Parathyroid adenoma (tissue), 2 donors: ENCODE measurements around the gene ARFGAP1.

ENCODE experiments used
- H2AFZ ChIP-seq: fragments of 300-600 bp; sonication (generic); one replicate; pipeline ENCODE4 v1.7.0; 2017; ENCODE audit warnings: antibody characterized with exemption, mild to moderate bottlenecking
- H3K27ac ChIP-seq: fragments of 300-600 bp; sonication (generic); one replicate; pipeline ENCODE4 v1.7.0; 2017
- H3K27me3 ChIP-seq: fragments of 300-600 bp; sonication (generic); one replicate; pipeline ENCODE4 v1.7.0; 2017; ENCODE audit warnings: low read length; ENCODE audit not compliant: control insufficient read depth, insufficient read depth
- H3K36me3 ChIP-seq: fragments of 300-600 bp; sonication (generic); one replicate; pipeline ENCODE4 v1.7.0; 2017; ENCODE audit warnings: low read length; ENCODE audit not compliant: control insufficient read depth, insufficient read depth
- H3K4me1 ChIP-seq: fragments of 300-600 bp; sonication (generic); one replicate; pipeline ENCODE4 v1.7.0; 2017; ENCODE audit warnings: control low read depth
- H3K4me2 ChIP-seq: fragments of 300-600 bp; sonication (generic); one replicate; pipeline ENCODE4 v1.7.0; 2017; ENCODE audit warnings: low read length
- H3K4me3 ChIP-seq: fragments of 300-600 bp; sonication (generic); one replicate; pipeline ENCODE4 v1.7.0; 2017; ENCODE audit warnings: low read depth, low read length
- H3K79me2 ChIP-seq: fragments of 300-600 bp; sonication (generic); one replicate; pipeline ENCODE4 v1.7.0; 2017; ENCODE audit warnings: control low read depth
- H3K9ac ChIP-seq: fragments of 300-600 bp; sonication (generic); one replicate; pipeline ENCODE4 v1.7.0; 2017; ENCODE audit warnings: mild to moderate bottlenecking
- H3K9me3 ChIP-seq: fragments of 300-600 bp; sonication (generic); one replicate; pipeline ENCODE4 v1.7.0; 2017; ENCODE audit warnings: low read length; ENCODE audit not compliant: control insufficient read depth
- CTCF ChIP-seq: fragments of 300-600 bp; sonication (generic); IDR thresholded peaks from one replicate; pipeline ENCODE4 v1.7.0; 2017; ENCODE audit warnings: antibody characterized with exemption, mild to moderate bottlenecking
- donor health status: primary hyperparathyroidism.

Gene ARFGAP1

GRCh38 chr20:63293456-63293855, 20.8 kb downstream of the ARFGAP1 start:
- H3K9me3 ChIP-seq, result no peaks in the 10 kb centered on the region
- no peak for TF ChIP-seq CTCF
- H3K4me2 ChIP-seq, result no peak overlapping the region
- H3K27me3 ChIP-seq, result no peaks in the 10 kb centered on the region
- no peak overlapping the region for H3K9ac ChIP-seq
- no peaks in the 10 kb centered on the region for H3K79me2 ChIP-seq
- H3K4me3 ChIP-seq, result no peak overlapping the region
- H3K36me3 ChIP-seq, result no peaks in the 10 kb centered on the region
- H3K27ac ChIP-seq, result no peak overlapping the region
- no peaks in the 10 kb centered on the region for H3K4me1 ChIP-seq
- no peak overlapping the region for H2AFZ ChIP-seq

- no peaks in the 10 kb centered on the region for H3K9me3 ChIP-seq
- no peak overlapping the region for H3K27ac ChIP-seq
- no peaks in the 10 kb centered on the region for H3K4me1 ChIP-seq
- H3K36me3 ChIP-seq, result no peaks in the 10 kb centered on the region
- no peak overlapping the region for H2AFZ ChIP-seq
- H3K4me2 ChIP-seq, result no peak overlapping the region
- no peaks in the 10 kb centered on the region for H3K27me3 ChIP-seq
- TF ChIP-seq CTCF, result no peak
- H3K79me2 ChIP-seq, result no peaks in the 10 kb centered on the region
- no peak overlapping the region for H3K4me3 ChIP-seq
- H3K9ac ChIP-seq, result no peak overlapping the region
Observed at GRCh38 chr20:63293871-63294535, 21.4 kb downstream of the ARFGAP1 start.

GRCh38 chr20:63294536-63294900, 21.9 kb downstream of the ARFGAP1 start:
- no peaks in the 10 kb centered on the region for H3K36me3 ChIP-seq
- H3K79me2 ChIP-seq, result no peaks in the 10 kb centered on the region
- no peak overlapping the region for H3K4me2 ChIP-seq
- no peaks in the 10 kb centered on the region for H3K27me3 ChIP-seq
- H3K27ac ChIP-seq, result no peak overlapping the region
- TF ChIP-seq CTCF, result no peak
- H3K9ac ChIP-seq, result no peak overlapping the region
- no peak overlapping the region for H3K4me3 ChIP-seq
- H3K9me3 ChIP-seq, result no peaks in the 10 kb centered on the region
- H2AFZ ChIP-seq, result no peak overlapping the region
- no peaks in the 10 kb centered on the region for H3K4me1 ChIP-seq

GRCh38 chr20:63295018-63295417, 22.4 kb downstream of the ARFGAP1 start:
- Histone ChIP-seq H3K9ac (no peak overlapping the region), H3K9me3 (no peaks in the 10 kb centered on the region), H2AFZ (no peak overlapping the region), H3K27me3 (no peaks in the 10 kb centered on the region), H3K36me3 (no peaks in the 10 kb centered on the region), H3K27ac (no peak overlapping the region), H3K4me2 (no peak overlapping the region), H3K4me1 (no peaks in the 10 kb centered on the region), H3K79me2 (no peaks in the 10 kb centered on the region), H3K4me3 (no peak overlapping the region)
- TF ChIP-seq CTCF, result no peak

GRCh38 chr20:63295422-63295821, 22.8 kb downstream of the ARFGAP1 start:
- Histone ChIP-seq H3K27me3 (no peaks in the 10 kb centered on the region), H3K9ac (no peak overlapping the region), H3K4me1 (no peaks in the 10 kb centered on the region), H3K36me3 (no peaks in the 10 kb centered on the region), H3K4me2 (no peak overlapping the region), H3K9me3 (no peaks in the 10 kb centered on the region), H3K27ac (no peak overlapping the region), H3K79me2 (no peaks in the 10 kb centered on the region), H3K4me3 (no peak overlapping the region), H2AFZ (no peak overlapping the region)
- no peak for TF ChIP-seq CTCF
